ENCODE results near the gene ESX1.
"Not testable (repeated sequence)": the region's sequence is repeated elsewhere in the genome, so short reads cannot be mapped to it uniquely, and the experiment has no call there.

The ESX1 gene

DNA sequence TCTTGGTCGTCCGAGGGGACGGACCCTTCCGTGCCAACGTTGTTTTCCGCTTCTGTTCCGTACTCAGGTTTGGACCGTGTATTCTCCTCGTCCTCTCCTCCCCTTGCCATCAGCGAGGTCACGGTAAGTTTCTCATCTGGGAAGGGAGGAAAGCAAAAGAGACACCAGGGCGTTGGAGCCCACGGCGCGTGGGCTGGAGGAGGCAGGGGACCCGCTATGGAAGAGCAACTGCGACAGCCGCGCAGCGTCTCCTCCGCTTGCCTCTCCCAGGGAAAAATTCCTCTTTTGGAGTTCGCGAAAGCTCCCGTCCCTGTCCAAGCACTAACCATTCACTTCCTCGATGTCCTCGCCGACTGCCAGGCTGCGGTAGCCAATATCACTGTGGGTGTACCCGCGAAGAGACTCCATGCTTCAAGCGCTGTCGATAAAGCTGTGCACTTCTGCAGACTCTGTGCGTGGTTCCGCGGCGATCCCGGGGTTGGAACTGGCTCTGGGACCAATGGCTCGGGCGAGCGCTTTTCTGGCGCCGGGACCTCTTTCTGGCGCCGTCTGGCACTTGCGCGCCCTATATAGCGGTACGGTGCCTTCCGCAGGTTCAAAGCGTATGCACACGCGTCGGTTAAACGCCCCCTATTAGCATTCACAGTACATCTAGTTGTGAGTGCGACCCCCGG lies at the start of gene ESX1:
ESX1 (minus strand) TSS at position 492 of the 674 bp plus-strand sequence; CDS start at position 408, 84 bp downstream.
- DNase-seq: peak in 1 of 2 experiments; percentile 29

DNA sequence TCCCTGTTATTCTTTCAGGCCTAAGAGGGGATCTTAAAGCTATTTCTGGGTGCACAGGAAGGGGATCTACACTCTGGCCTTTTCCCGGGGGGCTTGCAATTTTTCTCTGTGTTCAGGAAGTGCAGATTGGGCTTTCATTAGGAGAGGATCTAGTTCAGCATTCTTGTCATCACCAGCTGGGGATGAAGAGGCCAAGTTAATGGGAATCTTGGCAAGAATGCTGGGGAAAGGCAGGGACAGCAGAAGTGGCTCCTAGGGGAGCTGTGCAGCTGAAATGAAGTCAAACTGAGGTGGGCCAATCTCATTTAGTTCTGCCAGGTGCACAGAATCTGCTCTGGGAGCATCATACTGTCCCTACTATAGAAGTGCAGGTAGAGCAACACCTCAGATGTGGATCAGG lies 40.9 kb upstream of the ESX1 start:
- no peak for DNase-seq

DNA sequence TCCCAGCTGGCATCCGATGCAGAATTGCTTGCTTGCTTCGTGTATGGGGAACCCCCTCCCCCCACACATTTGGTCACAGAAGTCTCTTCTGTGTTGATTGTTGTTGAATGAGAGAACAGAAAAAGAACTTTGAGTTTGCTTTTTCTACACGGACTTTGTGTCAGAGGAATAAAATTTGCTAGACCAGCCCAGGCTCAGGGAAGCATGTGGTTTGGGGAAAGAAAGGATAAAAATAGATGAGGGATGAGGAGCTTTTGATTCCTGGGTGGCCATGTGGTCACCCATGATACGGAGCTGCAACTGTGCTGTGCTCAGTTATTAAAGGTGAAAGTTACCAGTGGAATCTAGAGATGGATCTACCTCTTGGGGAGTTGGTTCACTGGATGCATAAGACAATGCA lies 34.2 kb upstream of the ESX1 start:
- no peak for DNase-seq

DNA sequence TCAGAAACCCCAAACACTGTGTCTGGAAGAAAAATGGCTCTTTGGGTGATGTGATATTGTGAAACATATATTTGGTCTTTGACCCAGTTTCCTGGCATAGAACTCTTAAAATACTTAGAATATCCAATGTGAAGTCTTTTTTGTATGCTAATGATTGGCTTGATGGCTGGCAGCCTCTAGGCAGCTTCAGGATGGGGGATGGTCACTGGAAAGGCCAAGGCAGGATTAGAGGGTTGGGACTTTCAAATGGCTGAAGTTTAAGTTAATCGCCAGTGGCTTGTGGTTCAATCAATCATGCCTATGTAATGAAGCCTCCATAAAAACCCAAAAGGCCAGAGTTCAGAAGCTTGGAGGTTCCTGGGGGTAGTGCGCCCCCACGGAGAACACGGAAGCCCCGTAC lies 33.5 kb upstream of the ESX1 start:
- DNase-seq: no peak

DNA sequence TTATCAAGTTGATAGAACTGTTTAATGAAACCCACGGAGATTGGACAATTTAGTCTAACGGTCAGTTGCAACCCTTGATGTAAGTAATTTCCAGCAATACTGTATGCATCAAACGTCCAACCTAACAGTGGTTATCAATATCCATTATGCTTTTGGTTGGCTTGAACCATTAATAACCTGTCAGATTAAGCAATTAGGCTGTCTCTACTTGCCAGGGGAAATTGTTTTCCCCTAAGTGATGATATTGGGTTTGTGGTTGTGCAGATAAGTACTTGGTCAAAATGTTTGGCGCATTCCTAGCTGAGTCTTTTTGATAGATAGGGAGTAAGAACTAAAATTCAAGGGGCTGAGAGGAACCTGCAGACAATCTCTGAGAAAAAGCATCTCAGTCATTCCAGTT lies 30.5 kb upstream of the ESX1 start:
- no peak for DNase-seq

DNA sequence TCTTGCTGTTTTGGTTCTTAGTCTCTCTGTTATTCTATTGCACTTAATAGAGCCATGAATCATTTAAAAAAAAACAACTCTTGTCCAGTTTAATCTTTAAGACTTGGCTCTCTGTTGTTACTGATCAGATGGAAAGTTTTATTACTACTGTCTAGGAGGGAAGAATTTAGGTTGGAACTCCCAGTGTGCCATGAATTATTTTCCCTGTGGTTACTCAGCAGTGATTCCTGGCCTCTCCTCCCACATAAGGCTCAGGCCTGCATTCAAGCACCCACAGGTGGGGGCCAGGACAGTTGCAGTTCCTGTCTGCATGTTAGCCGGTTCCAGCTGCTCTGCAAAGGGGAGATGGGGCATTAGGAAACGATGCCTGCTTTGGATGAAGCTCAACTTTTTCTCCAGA lies 29.8 kb upstream of the ESX1 start:
- DNase-seq: no peak

DNA sequence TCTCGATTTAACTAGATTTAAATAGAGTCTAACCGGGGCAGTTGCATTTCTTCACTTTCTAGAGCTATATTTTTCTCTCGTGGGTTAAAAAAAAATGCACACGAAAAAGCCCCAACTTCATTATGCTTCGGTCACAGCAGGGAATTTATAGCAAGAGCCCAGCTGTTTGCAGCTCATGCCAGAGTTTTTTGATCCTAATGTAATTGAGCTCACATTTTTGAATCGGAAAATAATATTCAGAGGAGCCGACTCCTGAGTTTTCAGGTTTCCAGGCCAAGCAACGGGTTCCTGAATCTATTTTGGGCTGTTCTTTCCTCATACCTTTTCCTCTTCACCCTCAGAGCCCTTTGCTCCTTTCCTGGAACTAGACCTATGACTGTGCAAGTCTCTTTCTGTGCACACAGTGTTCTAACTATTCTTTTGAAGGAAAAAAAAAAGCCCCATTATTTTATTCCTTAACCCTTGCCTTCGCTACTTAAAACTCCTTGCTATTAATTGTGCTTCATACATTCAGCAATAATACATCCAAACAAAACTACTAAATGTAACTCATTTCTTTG lies 27.5 kb upstream of the ESX1 start:
- DNase-seq: no peak

DNA sequence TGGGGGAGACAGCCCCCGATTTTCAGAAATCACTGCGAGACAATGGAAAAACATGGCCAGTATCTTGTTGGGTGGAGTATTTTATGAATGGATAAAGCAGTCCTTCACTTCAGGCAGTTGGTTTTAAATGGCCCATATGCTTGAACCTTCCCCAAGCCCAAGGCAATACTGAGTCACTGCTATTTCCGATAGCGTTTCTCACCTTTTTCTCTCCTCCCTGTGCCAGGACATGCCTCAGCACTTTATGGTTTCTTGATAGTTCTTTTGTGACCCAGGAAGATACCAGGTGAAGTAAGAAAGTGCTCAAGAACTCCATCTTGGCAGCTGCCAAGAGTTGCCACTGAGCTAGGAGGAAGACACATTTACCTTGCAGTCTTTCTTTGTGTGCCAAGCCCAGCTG lies 26.8 kb upstream of the ESX1 start:
- no peak for DNase-seq

DNA sequence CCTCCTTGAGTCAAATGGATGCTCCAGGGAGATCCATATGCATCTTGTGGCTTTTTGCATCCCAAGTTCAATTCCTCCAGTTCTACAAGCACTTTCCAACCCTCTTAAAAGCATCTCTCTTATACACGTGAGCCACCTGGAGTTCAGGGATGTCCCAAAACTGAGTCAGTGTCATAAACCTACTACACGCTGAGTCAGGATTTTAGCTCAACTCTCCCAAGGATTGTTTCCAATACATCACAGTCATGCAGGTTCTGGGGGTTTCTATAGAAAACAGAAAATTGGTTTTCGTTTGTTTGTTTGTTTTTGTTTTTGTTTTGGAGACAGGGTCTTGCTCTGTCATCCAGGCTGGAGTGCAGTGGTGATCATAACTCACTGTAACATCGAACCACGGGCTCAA lies 25.9 kb upstream of the ESX1 start:
- DNase-seq: no peak

DNA sequence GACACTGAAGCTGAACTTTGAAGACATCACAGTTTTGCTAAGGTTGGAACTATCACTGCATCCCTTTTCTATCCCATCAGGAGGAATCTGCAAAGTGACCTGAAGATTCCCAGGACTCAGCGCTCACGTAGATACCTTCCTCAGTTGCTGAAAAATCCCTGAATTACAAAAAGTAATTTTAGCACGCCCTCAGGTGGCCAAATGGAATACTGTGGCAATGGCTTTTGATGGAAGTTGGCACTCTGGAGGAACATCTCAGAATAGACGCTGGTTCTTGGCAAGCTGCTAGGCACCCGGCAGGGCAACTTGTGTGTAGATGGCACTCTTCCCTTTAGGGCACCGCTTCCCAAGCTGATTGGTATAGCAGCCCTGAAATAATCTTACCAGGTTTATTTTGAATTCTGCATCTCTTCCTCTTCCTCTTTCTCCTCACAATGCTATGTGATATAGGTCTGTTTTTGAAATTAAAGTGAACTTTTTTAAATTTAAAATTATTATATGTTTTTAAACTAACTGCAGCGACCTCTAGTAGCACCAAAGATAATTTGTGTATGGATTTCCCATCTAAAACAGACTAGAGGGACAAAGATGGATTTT lies 16.3 kb upstream of the ESX1 start:
- peak; percentile 55 to 60 for DNase-seq

DNA sequence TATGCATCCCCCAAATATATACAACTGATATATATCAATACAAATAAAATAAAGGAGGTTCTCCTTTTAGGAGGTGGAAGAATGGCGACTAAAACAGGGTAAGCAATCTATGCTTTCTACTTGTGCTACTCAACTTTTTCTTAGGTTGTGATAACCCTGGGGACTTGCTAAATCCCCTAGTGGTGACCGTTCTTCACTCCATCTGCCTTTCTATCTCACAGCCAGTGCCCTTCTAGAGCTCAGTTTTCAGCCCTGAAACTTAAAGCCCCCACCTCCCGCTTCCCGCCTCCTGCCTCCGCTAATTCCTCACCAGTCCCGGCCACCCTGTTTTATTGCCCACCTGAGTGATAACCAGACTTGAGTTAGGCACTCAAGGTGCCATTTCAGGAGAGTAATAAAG lies 15.5 kb upstream of the ESX1 start:
- no peak for DNase-seq

DNA sequence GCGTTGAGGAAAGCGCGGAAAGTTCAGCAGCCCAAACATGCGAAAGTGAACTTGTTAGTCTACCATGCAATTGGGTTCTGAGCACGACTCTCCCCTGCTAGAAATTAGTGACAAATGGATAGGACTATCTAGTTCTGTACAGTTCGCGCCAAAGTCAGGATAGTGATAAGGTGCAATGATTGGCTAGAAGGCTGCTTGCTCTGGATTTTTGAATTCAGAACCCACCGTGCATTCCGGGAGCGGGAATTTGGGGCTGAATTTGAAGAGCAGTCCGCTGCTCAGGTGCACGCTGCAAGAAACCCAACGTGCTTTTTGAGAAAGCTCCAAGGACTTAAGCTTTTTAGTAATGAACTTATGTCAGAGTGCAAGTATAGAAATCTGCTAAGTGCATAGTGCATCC lies 732 bp upstream of the ESX1 start:
- DNase-seq: no peak

DNA sequence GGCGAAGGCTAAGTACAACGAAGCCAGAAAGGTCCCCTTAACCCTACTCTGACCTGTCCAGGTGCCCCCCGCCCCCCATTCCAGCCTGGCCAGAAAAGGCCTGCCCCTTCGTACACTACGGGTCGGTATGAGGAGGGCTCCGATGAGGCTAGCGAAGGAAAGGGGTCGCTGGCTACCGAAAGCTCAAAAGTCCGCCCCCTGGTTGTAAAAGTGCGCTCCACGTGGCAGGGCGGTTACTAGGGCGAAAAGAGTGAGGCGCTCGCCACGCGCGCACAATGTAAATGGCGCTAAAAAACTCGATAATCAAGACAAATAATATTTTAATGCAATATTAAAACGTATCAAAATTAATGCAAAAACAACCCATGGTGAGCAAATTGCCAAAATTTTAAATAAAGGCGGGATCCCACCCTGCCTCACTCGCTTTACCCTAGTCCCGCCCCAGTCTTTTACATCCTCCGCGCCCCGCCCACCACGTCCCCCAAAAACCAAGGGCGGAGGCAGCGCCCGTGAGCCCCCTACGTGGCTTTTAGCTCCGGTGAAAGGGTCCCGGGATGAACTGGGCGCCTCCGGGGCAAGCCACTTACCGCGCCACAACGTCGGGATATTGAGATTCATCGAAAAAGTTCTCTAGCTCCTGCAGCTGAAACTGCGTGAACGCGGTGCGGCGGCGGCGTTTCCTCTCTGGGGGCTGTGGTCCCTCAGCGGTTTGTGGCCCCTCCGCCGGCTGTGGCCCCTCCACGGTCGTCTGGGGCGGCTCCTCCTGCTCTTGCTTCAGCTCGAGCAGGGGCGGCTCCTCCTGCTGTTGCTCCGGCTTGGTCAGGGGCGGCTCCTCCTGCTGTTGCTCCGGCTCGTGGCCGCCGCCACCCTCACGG lies 929 bp downstream of the ESX1 start:
- peak; percentile 25 to 32 for DNase-seq

DNA sequence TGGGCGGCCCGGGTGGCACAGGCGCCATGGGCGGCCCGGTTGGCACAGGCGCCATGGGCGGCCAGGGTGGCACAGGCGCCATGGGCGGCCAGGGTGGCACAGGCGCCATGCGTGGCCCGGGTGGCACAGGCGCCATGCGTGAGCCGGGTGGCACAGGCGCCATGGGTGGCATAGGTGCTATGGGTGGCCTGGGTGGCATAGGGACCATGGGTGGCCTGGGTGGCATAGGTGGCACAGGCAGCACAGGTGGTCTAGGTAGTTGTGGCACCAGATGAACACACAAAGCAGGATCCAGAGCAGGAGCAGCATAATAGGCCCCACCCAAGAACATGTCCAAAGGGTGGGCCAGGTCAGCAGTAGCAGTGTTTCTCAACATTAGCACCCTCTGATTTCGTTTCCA lies 4.3 kb downstream of the ESX1 start:
- DNase-seq: no peak

DNA sequence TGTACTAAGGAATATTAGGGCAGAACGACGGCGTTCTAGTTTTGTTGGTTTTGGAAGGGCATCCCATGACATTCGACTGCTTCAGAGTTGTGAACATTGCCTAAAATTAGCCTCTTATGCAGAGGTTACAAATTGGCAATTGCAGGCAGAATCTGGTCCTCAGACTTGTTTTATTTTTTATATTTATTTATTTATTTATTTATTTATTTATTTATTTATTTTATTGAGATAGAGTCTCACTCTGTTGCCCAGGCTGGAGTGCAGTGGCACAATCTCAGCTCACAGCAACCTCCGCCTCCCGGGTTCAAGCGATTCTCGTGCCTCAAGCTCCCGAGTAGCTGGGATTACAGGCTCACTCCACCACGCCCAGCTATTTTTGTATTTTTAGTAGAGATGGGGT lies 24.7 kb downstream of the ESX1 start:
- DNase-seq: not testable (repeated sequence)

DNA sequence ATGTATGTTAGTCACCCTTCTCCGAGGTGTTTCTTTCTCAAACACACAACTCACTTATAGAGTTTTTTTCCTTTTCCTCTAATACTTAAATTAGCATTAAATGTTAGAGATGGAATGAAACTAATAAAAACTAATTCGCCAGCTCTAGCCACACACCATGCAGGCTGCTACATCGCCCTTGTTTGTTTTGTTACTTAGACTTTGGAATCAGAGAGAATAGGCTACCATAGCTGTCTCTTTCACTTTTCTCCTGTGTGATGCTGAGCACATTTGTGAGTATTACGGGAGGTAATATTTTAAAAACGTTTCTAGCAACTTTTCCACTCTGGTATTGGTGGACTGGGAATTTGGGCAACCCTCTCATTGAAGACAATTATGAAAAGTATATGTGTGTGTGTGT lies 43.5 kb downstream of the ESX1 start:
- no peak for DNase-seq

DNA sequence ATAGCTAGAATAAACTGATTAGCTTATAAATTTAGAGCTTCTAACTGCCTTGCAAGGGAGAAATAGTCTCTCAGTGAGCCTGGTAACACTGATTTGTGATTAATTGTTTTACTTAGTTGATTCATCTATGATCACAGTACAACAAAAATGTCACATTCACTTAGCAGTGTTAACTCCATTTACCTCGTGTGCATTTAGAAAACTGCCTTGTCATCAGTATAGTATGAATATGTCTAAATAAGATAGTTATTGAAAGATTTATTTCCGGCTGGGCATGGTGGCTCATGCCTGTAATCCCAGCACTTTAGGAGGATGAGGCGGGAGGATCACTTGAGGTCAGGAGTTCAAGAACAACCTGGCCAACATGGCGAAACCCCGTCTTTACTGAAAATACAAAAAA lies 49.2 kb downstream of the ESX1 start:
- no peak for DNase-seq

All from activated T-cell treated with anti-CD3 and anti-CD28 coated beads, Interleukin-2, amount 50 U/mL, for 48 hours (primary cell).